ENCODE results near the gene COBLL1. TPM values are rescaled to one million over a fixed set of nuclear protein-coding genes. Genes with fewer than 3 reads are reported as not detected.

Gene COBLL1
- polyA plus RNA-seq, 1 donor (not counting 4 experiments of a cell fraction or from before 2014, with no cell fraction given), result 14.9 TPM

DNA sequence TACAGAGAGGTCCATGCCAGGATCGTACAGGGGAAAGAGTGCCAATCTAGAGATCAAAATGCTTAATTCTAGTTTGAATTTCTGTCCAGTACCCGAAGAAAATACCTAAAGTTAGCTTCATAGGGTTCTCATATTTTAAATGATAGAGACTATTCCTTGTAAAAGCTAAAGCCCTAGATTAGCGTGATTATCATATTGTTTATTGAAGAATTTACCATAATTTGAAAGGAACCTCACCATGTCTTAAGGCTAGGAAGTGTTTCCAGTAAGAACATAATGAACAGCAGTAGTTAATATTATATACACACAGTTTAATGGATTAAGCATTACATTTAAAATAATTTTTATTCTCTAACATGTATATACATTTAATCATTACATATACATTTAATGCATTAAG is 68.5 kb downstream of the COBLL1 start:
- no peaks in the 10 kb centered on the region for H3K9me3 ChIP-seq (ENCODE audit: control insufficient read depth, low read depth, low read length)
- no peak overlapping the region for H3K9ac ChIP-seq (ENCODE audit: control insufficient read depth, extremely low read depth, insufficient read depth, low read length)
- no peak for TF ChIP-seq EZH2 (IDR thresholded peaks at IDR 0.05; ENCODE audit: low read length)
- TF ChIP-seq, protein P1, sequence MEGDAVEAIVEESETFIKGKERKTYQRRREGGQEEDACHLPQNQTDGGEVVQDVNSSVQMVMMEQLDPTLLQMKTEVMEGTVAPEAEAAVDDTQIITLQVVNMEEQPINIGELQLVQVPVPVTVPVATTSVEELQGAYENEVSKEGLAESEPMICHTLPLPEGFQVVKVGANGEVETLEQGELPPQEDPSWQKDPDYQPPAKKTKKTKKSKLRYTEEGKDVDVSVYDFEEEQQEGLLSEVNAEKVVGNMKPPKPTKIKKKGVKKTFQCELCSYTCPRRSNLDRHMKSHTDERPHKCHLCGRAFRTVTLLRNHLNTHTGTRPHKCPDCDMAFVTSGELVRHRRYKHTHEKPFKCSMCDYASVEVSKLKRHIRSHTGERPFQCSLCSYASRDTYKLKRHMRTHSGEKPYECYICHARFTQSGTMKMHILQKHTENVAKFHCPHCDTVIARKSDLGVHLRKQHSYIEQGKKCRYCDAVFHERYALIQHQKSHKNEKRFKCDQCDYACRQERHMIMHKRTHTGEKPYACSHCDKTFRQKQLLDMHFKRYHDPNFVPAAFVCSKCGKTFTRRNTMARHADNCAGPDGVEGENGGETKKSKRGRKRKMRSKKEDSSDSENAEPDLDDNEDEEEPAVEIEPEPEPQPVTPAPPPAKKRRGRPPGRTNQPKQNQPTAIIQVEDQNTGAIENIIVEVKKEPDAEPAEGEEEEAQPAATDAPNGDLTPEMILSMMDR (optimal IDR thresholded peaks at IDR 0.05 in 1 of 3, IDR thresholded peaks at IDR 0.05 in 1 of 3, conservative IDR thresholded peaks at IDR 0.05 in 1 of 3; ENCODE audit: extremely low read depth in 1 of 3, insufficient read depth in 2 of 3, low read length in 3 of 3), result no peak
- no peak overlapping the region for H3K27ac ChIP-seq (ENCODE audit: control insufficient read depth, insufficient read depth, low read length)
- no peak overlapping the region for H3K4me2 ChIP-seq (ENCODE audit: control insufficient read depth, extremely low read depth, insufficient read depth, low read depth, low read length)
- no peak overlapping the region for H3K4me3 ChIP-seq (ENCODE audit: control insufficient read depth in 2 of 3, extremely low read depth in 1 of 3, insufficient read depth in 2 of 3, low read depth in 1 of 3, low read length in 3 of 3)
- no peaks in the 10 kb centered on the region for H3K27me3 ChIP-seq (ENCODE audit: control insufficient read depth, extremely low read depth, insufficient read depth, low read length)
- FAIRE-seq (no peak), DNase-seq (ENCODE audit: low read depth, low spot score) (no peak)
- dilution Hi-C loops (cut with MboI; ENCODE audit: extremely low pct_ligation_motif_present, low sequenced_read_pairs), result no loop called here
- no peaks in the 10 kb centered on the region for H3K4me1 ChIP-seq (ENCODE audit: control insufficient read depth, extremely low read depth, insufficient read depth, low read length)
- no peaks in the 10 kb centered on the region for H3K9me1 ChIP-seq (ENCODE audit: control insufficient read depth, extremely low read depth, insufficient read depth, low read length)
- H4K20me1 ChIP-seq (ENCODE audit: control insufficient read depth, extremely low read depth, insufficient read depth, low read length), result no peaks in the 10 kb centered on the region
- no peak overlapping the region for H2AFZ ChIP-seq (ENCODE audit: control insufficient read depth, low read length)
- no peaks in the 10 kb centered on the region for H3K36me3 ChIP-seq (ENCODE audit: control insufficient read depth in 2 of 2, extremely low read depth in 1 of 2, insufficient read depth in 2 of 2, low read length in 2 of 2)
- H3K79me2 ChIP-seq (ENCODE audit: control insufficient read depth, insufficient read depth, low read length), result no peaks in the 10 kb centered on the region

DNA sequence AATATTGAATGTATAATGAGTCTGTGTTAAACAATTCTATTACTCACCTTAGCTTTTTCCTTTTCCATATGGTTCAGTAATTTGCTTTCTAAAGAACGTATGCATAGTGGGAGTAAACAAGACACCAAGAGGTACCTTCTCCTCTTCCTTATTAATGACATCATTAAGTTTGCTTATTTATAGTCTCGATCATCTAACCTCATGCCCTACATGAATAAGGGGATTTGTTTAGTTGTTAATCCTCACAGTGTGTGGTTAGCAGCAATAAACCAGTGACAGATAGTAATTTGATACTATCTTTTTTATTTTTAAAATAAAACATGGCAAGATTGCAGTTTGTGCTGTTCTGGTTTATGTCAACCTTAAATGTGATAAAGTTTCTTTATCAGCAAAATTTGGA is 69.7 kb downstream of the COBLL1 start:
- Histone ChIP-seq H3K79me2 (ENCODE audit: control insufficient read depth, insufficient read depth, low read length) (no peaks in the 10 kb centered on the region), H3K4me2 (ENCODE audit: control insufficient read depth, extremely low read depth, insufficient read depth, low read depth, low read length) (no peak overlapping the region), H3K27ac (ENCODE audit: control insufficient read depth, insufficient read depth, low read length) (no peak overlapping the region), H3K4me3 (ENCODE audit: control insufficient read depth in 2 of 3, extremely low read depth in 1 of 3, insufficient read depth in 2 of 3, low read depth in 1 of 3, low read length in 3 of 3) (no peak overlapping the region), H3K9me1 (ENCODE audit: control insufficient read depth, extremely low read depth, insufficient read depth, low read length) (no peaks in the 10 kb centered on the region), H3K9me3 (ENCODE audit: control insufficient read depth, low read depth, low read length) (no peaks in the 10 kb centered on the region), H3K4me1 (ENCODE audit: control insufficient read depth, extremely low read depth, insufficient read depth, low read length) (no peaks in the 10 kb centered on the region), H3K36me3 (ENCODE audit: control insufficient read depth in 2 of 2, extremely low read depth in 1 of 2, insufficient read depth in 2 of 2, low read length in 2 of 2) (no peaks in the 10 kb centered on the region), H2AFZ (ENCODE audit: control insufficient read depth, low read length) (no peak overlapping the region), H3K27me3 (ENCODE audit: control insufficient read depth, extremely low read depth, insufficient read depth, low read length) (no peaks in the 10 kb centered on the region), H4K20me1 (ENCODE audit: control insufficient read depth, extremely low read depth, insufficient read depth, low read length) (no peaks in the 10 kb centered on the region), H3K9ac (ENCODE audit: control insufficient read depth, extremely low read depth, insufficient read depth, low read length) (no peak overlapping the region)
- FAIRE-seq (no peak), DNase-seq (ENCODE audit: low read depth, low spot score) (no peak)
- TF ChIP-seq EZH2 (IDR thresholded peaks at IDR 0.05; ENCODE audit: low read length), result no peak
- TF ChIP-seq, protein P1 (optimal IDR thresholded peaks at IDR 0.05 in 1 of 3, IDR thresholded peaks at IDR 0.05 in 1 of 3, conservative IDR thresholded peaks at IDR 0.05 in 1 of 3; ENCODE audit: extremely low read depth in 1 of 3, insufficient read depth in 2 of 3, low read length in 3 of 3), result no peak
- dilution Hi-C loops (cut with MboI; ENCODE audit: extremely low pct_ligation_motif_present, low sequenced_read_pairs), result no loop called here
